Activated naive CD8-positive, alpha-beta T cell treated with anti-CD3 and anti-CD28 coated beads, Interleukin-2, amount 10 ng/mL, durations not matched to agents 7 days and 5 days (primary cell): ENCODE data around the gene EIF4G1. TPM values are rescaled to one million over a fixed set of nuclear protein-coding genes. Genes with fewer than 3 reads are reported as not detected.
A peak's percentile ranks its signal among the peaks of the same experiment; 100 is the strongest.

Experiments used
- ATAC-seq: fragments of 150-1000 bp; cut with Tn5 transposase; one replicate; pipeline ENCODE4 v1.10.0; 2021; ENCODE audit warnings: low read depth, moderate library complexity
- POLR2A ChIA-PET: fragments of 350-600 bp; sonication (Branson Sonifier 250); formaldehyde crosslinking; loops from one replicate; lab custom pipeline; 2021; ENCODE audit warnings: antibody characterized with exemption; lab: Charles Lee
- DNase-seq: peaks from one replicate; pipeline ENCODE4 v3.0.0; 2021
- H3K27ac Mint-ChIP-seq: one replicate; pipeline ENCODE4 v1.8.0; 2022; ENCODE audit warnings: mild to moderate bottlenecking, mixed read lengths
- H3K27me3 Mint-ChIP-seq: one replicate; pipeline ENCODE4 v1.8.0; 2022; ENCODE audit warnings: mild to moderate bottlenecking, moderate library complexity, mixed read lengths
- H3K36me3 Mint-ChIP-seq: one replicate; pipeline ENCODE4 v1.8.0; 2021; ENCODE audit warnings: mild to moderate bottlenecking, mixed read lengths
- H3K4me1 Mint-ChIP-seq: one replicate; pipeline ENCODE4 v1.8.0; 2021; ENCODE audit warnings: mixed read lengths
- H3K4me3 Mint-ChIP-seq: one replicate; pipeline ENCODE4 v1.8.0; 2022; ENCODE audit warnings: mild to moderate bottlenecking, moderate library complexity, mixed read lengths
- H3K9me3 Mint-ChIP-seq: one replicate; pipeline ENCODE4 v1.8.0; 2021; ENCODE audit warnings: mixed read lengths
- total RNA-seq, 2 experiments: library from RNA; stranded (reverse); gene quantifications; one replicate each; pipeline ENCODE4 v1.2.3, GENCODE V29; 2021

EIF4G1 gene
- total RNA-seq, 2 experiments from 2014 or later: 253 to 258 TPM

DNA sequence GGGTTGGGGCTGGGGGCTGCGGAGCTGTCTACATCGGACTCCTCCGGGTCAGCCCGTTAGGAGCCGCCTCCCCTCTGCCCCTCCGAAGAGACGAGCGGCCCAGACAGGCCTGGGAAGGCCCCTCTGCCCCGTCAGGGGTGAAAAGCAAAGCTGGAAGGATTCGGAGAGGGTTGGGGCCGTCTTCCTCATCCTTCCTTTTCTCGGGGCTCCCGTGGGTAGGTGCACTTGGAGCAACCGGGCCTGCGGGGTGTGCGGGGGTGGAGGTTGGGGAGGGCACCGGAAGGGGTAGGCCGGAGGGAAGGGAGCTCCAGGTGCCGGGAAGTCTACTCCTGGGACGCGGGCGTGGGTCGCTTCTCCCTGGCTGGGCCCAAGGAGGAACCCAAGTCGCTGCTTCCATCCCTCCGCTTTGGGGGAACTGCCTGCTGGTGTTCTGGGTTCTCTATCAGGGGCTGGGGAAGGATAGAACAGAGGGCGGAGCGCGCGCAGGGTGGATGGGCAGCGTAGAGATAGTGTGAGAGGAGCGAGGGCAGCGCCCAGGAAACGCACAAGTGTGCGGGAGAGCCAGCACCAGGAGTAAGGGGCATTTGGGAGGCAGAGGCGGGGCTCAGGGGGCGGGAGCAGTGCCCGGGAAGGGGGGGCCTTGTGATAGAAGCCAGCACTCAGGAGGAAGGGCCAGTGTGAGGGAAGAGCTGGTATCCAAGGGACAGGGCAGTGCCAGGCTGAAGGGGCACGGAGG lies 47.7 kb downstream of the EIF4G1 start:
- H3K9me3 Mint-ChIP-seq: no peaks in the 10 kb centered on the region
- ATAC-seq (peak; percentile 7), DNase-seq (peak; percentile 70)
- H3K4me3 Mint-ChIP-seq: peak overlapping the region; percentile 98
- H3K27me3 Mint-ChIP-seq: peaks cover 2% of the 10 kb centered on the region
- peaks cover 27% of the 10 kb centered on the region for H3K4me1 Mint-ChIP-seq
- peak overlapping the region; percentile 95 for H3K27ac Mint-ChIP-seq
- POLR2A ChIA-PET: interaction anchor here (0.6 to 2.3 kb wide), 7 partner anchors 8 to 1876 kb away, joined by 3 to 6 read pairs (median 3); partner anchors contain the start of gene PSMD2
- H3K36me3 Mint-ChIP-seq: peaks cover 18% of the 10 kb centered on the region

DNA sequence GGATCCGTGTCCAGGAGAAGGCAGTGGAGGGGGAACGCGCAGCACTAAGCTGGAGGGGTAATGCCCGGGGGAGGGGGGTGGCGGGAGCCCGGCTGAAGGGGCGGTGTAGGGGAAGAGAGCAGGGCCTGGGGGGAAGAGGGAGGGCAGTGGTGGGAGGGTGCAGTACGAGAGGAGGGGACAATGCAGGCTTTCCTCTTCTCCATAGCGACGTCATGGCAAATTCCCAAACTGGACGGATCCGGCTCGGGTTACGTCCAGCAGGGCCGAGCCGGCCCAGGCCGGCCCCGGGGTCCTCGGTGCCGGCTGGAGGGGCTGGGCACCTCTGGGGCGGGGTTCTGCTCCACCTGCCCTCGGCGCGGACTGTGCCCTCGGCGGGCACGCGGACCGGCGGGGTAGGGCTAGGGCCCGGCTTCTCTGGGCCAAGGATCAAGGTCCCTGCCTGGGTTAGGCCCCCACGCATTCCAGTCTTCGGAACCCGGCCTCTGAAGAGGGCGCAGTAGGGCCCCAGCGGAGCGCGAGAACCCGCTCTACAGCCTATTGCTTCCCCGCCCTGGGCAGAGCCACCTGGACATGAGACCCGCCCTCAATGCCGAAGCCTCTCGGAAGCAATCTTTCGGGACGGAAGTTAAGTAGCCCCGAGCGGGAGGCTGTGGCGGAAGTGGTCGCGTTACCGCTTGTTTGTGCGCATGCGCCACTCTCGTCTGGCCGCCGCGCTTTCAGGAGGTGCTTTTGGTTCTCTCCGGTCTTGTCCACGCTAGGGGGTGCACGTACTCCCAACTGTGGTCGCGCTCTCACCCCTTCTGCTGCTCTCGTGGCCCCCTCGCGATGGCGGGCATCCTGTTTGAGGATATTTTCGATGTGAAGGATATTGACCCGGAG lies 48.5 kb downstream of the EIF4G1 start:
- POLR2A ChIA-PET: interaction anchor here (0.6 to 2.3 kb wide), 6 partner anchors 8 to 1875 kb away, joined by 3 to 6 read pairs (median 3); no protein-coding TSS in a partner anchor
- ATAC-seq: peak; percentile 87

DNA sequence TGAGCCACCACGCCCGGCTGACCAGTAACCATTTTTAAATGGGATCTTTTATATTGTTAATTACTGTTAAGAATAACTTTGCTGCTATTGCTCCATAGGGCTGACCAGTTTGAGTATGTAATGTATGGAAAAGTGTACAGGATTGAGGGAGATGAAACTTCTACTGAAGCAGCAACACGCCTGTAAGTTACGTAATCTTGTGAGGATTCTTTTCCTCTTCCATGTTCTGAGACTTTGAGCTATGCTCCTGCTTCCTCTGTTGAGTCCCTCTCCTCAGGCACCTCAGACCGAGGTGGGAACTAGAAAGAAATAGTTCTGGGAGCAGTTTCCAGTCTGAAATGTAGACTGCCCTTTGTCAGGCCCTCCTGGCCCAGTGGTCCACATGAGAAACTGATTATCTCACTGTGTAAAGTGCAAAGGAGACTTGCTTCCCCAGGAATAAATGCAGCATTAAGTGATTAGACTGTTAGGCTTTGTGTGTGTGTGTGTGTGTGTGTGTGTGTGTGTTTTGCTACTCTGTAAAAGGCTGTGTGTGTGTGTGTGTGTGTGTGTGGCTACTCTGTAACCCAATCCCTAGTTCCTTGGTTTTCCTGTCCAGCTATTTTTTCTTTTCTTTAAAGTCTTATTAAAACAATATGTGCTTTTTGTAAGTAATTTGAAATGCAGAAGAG lies 52.3 kb downstream of the EIF4G1 start:
- no peaks in the 10 kb centered on the region for H3K9me3 Mint-ChIP-seq
- no peak overlapping the region for H3K27ac Mint-ChIP-seq
- no peak overlapping the region for H3K4me3 Mint-ChIP-seq
- H3K27me3 Mint-ChIP-seq: peaks cover 2% of the 10 kb centered on the region
- POLR2A ChIA-PET: no interaction called here
- H3K4me1 Mint-ChIP-seq: peaks cover 27% of the 10 kb centered on the region
- ATAC-seq (no peak), DNase-seq (no peak)
- peaks cover 28% of the 10 kb centered on the region for H3K36me3 Mint-ChIP-seq

More for the DNA sequence above, 48.5 kb downstream of the EIF4G1 start:
- H3K36me3 Mint-ChIP-seq: peaks cover 21% of the 10 kb centered on the region
- peaks cover 30% of the 10 kb centered on the region for H3K4me1 Mint-ChIP-seq
- H3K4me3 Mint-ChIP-seq: peak overlapping the region; percentile 98
- H3K27ac Mint-ChIP-seq: peak overlapping the region; percentile 96
- H3K9me3 Mint-ChIP-seq: no peaks in the 10 kb centered on the region
- DNase-seq: peak; percentile 95
- peaks cover 2% of the 10 kb centered on the region for H3K27me3 Mint-ChIP-seq

DNA sequence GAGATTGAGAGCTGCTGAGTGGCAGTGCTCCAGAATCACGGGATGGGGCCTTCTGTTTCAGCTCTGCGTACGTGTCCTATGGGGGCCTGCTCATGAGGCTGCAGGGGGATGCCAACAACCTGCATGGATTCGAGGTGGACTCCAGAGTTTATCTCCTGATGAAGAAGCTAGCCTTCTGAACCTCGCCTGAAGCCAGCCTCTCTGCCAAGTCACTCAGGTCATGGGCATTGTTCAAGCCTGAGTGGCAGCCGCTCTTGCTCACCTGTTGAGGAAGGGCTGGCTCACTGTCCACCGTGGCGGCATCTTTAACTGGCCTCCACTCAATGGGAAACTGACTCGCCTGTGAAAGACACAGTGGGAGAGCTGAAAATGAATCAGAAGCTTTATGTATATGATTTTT lies 53.7 kb downstream of the EIF4G1 start:
- DNase-seq (no peak), ATAC-seq (no peak)
- Mint-ChIP-seq H3K27me3 (peaks cover 2% of the 10 kb centered on the region), H3K27ac (no peak overlapping the region), H3K4me3 (no peak overlapping the region), H3K4me1 (peaks cover 26% of the 10 kb centered on the region), H3K9me3 (no peaks in the 10 kb centered on the region), H3K36me3 (peaks cover 28% of the 10 kb centered on the region)
- POLR2A ChIA-PET: interaction anchor here (0.5 kb wide), 1 partner anchor 11 kb away, joined by 4 read pairs; no protein-coding TSS in a partner anchor

DNA sequence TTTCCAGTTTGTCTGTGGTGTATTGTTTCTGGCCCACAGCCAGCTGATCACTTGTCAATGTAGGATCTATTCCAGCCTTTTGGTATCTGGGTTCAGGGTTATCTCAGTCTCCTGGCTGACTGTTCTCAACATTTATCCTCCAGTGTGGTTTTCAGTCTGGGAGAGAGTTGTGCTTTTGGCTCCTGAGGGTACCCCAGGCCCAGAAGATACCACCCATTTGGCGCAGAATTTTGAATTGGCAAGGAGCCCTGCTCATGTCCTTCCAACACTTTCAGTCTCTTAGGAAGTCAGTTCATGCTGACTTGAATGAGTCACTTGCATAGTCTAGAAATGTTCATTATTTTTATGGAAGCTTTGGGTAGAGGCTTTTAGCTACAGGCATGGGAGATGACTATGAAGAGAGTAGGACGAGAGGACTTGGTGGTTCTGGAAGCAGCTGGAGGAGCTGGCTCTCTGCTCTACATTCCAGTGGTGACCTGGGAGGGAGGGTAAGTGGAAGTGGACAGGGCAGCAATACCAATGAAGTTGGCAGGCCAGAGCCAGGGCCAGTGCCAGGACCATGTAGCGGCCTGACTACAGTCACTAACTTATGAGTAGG lies 54.3 kb downstream of the EIF4G1 start:
- Mint-ChIP-seq H3K27me3 (peaks cover 2% of the 10 kb centered on the region), H3K27ac (no peak overlapping the region), H3K36me3 (peaks cover 26% of the 10 kb centered on the region), H3K4me1 (peaks cover 23% of the 10 kb centered on the region), H3K4me3 (no peak overlapping the region), H3K9me3 (no peaks in the 10 kb centered on the region)
- POLR2A ChIA-PET: no interaction called here
- DNase-seq: no peak
- ATAC-seq: no peak

DNA sequence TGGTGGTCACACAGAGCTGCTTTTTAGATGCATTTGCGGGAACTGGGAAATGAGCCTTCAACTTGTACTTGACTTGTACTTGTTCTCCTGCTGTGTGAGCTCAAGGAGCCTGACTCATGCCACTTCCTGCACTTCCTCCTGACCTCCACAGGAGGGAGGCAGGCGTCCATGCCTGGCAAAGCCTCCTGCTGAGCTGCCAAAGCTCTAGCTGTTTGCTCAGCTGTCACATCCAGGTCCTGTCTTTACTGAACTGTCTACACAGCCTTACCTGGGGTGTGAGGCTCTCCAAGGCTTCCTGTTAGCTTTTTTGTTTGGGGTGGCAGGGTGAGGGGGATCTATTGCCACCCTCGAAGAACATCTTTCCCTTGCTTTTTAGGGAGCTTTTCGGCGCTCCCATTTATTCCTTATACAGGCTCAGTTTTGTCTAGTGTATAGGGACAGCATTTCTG lies 57.2 kb downstream of the EIF4G1 start:
- POLR2A ChIA-PET: interaction anchor here (0.5 to 1.3 kb wide), 4 partner anchors 9 to 197 kb away, joined by 3 to 8 read pairs (median 4); no protein-coding TSS in a partner anchor
- H3K27ac Mint-ChIP-seq: no peak overlapping the region
- peaks cover 14% of the 10 kb centered on the region for H3K36me3 Mint-ChIP-seq
- H3K4me3 Mint-ChIP-seq: no peak overlapping the region
- DNase-seq (peak; percentile 63), ATAC-seq (peak; percentile 96)
- peaks cover 10% of the 10 kb centered on the region for H3K27me3 Mint-ChIP-seq
- peaks cover 11% of the 10 kb centered on the region for H3K4me1 Mint-ChIP-seq
- H3K9me3 Mint-ChIP-seq: no peaks in the 10 kb centered on the region

DNA sequence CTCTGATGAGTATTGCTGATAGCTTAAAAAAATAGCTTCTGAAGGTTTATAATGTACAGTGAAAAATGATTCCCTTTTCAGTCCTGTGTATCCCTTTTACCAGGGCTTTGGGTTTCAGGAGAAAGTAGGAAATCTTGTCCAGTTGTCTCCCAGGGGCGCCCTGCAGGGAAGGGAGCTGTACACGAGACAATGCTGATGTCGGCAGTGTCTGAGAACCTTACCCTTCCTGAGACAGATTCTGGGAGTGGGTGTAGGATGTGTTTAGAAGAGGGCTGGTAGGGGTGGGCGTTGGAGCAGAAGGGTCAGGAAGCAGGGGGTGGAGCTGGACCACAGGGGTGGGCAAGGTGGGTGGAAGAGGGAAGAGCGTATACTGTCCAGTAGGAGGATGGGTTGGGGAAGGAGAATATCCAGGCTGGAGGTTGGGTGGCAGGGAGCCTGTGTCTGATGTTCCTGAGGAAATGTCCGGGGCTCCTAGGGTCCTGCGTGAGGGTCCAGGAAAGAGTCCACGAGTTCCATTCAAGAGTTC lies 58.0 kb downstream of the EIF4G1 start:
- no peak overlapping the region for H3K4me3 Mint-ChIP-seq
- no peaks in the 10 kb centered on the region for H3K9me3 Mint-ChIP-seq
- ATAC-seq: no peak
- no peak overlapping the region for H3K27ac Mint-ChIP-seq
- H3K36me3 Mint-ChIP-seq: peaks cover 10% of the 10 kb centered on the region
- peaks cover 8% of the 10 kb centered on the region for H3K4me1 Mint-ChIP-seq
- DNase-seq: no peak
- POLR2A ChIA-PET: interaction anchor here (1.1 to 1.3 kb wide), 2 partner anchors 143 to 168 kb away, joined by 6 to 8 read pairs; no protein-coding TSS in a partner anchor
- peaks cover 11% of the 10 kb centered on the region for H3K27me3 Mint-ChIP-seq

DNA sequence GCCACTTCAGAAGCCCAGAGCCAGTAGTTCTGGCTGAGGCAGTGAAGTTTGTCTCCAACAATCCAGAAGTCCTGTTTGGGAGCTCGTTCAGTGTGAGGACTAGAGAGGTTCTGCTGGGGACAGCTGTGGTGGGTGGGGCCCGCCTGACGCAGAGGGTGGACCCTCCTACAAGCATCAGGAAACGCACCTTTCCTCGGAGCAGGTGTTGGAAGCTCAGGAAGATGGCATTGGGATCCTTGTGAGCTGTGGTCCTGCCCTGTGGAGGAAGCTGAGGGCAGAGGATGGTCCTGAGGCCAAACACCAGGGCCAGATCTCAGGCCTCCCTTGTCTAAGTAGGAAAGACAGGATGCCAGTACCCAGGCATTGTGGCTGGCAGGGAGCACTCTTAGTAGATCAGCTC lies 58.5 kb downstream of the EIF4G1 start:
- Mint-ChIP-seq H3K27ac (no peak overlapping the region), H3K36me3 (peaks cover 6% of the 10 kb centered on the region), H3K4me1 (peaks cover 7% of the 10 kb centered on the region), H3K4me3 (no peak overlapping the region), H3K27me3 (peaks cover 16% of the 10 kb centered on the region), H3K9me3 (no peaks in the 10 kb centered on the region)
- no peak for DNase-seq
- no peak for ATAC-seq
- POLR2A ChIA-PET: no interaction called here

DNA sequence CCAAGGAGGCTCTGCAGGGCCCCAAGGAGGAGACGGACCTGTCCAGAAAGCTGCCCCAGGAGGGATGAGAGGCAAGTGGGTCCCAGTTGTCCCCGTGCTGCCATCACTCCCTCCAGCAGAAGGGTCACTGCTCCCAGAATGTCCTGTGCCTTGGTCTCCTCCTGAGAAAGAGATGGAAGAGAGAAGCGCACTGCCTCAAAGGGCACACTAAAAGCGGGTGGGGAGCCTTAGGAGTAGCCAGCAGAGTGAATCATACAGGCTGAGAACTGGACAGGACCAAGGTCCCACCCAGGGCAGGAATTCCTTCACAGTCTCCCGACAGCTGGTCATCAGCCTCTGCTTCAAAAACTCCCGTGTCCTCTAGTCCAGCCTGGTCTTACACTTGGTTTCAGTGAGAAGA lies 59.0 kb downstream of the EIF4G1 start:
- Mint-ChIP-seq H3K4me1 (peaks cover 6% of the 10 kb centered on the region), H3K9me3 (no peaks in the 10 kb centered on the region), H3K4me3 (no peak overlapping the region), H3K36me3 (peaks cover 5% of the 10 kb centered on the region), H3K27ac (no peak overlapping the region), H3K27me3 (peaks cover 21% of the 10 kb centered on the region)
- ATAC-seq (no peak), DNase-seq (no peak)
- POLR2A ChIA-PET: no interaction called here

DNA sequence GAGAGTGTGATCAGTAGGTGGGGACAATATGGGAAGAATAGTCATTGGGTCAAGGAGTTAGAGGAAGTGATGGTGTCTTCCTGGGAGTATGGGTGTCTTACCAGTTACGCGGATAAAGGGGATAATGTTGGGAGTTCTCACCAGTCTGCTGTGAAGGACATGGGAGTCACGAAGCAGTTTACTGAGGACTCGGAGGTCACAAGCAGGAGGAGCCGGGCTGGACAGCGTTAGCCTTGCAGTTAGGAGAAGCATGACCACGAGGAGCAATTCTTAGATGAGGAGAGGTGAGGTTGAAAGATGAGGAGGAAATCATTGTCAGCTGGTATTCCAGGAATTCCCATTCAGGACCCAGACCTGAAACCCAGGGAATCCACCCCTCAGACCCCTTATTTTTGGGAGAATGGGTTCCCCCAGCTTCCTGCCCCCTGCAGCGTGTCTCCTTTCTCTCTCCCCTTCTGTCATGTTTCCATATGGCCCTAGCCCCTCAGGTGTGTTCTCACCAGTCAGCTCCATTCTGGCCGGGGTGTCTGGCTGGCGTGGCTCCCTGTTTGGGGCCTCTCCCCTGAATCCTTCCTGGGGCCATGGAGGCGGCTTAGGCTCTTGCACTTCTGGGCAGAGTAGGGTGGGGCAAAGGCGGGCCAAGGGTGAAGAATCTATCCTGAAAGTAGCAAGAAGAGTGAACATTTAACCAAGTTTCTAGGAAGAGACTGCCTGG lies 61.5 kb downstream of the EIF4G1 start:
- Mint-ChIP-seq H3K36me3 (no peaks in the 10 kb centered on the region), H3K9me3 (no peaks in the 10 kb centered on the region), H3K27me3 (peaks cover 35% of the 10 kb centered on the region), H3K27ac (no peak overlapping the region), H3K4me1 (peaks cover 7% of the 10 kb centered on the region), H3K4me3 (no peak overlapping the region)
- DNase-seq (no peak), ATAC-seq (no peak)
- POLR2A ChIA-PET: no interaction called here

DNA sequence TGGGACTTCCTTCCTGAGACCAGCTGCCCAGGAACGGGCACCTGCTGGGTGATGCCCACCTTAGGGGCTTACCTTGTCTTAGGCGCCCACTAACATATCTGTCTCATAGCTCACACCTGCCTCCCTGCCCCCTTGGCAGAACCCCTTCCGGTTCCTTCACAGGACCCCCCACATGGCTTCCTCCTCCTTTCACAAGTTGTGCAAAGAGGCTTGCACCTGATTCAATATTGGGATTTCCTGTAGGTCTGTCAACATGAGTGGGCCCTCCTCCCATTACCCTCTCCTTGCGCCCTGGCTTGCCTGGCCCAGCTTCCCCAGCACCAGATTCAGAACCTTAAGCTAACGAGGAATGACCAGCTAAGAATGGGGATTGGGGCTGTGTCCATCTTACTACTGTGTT lies 63.0 kb downstream of the EIF4G1 start:
- DNase-seq (no peak), ATAC-seq (no peak)
- POLR2A ChIA-PET: no interaction called here
- Mint-ChIP-seq H3K4me3 (no peak overlapping the region), H3K27me3 (peaks cover 47% of the 10 kb centered on the region), H3K27ac (no peak overlapping the region), H3K9me3 (no peaks in the 10 kb centered on the region), H3K36me3 (no peaks in the 10 kb centered on the region), H3K4me1 (peaks cover 4% of the 10 kb centered on the region)

DNA sequence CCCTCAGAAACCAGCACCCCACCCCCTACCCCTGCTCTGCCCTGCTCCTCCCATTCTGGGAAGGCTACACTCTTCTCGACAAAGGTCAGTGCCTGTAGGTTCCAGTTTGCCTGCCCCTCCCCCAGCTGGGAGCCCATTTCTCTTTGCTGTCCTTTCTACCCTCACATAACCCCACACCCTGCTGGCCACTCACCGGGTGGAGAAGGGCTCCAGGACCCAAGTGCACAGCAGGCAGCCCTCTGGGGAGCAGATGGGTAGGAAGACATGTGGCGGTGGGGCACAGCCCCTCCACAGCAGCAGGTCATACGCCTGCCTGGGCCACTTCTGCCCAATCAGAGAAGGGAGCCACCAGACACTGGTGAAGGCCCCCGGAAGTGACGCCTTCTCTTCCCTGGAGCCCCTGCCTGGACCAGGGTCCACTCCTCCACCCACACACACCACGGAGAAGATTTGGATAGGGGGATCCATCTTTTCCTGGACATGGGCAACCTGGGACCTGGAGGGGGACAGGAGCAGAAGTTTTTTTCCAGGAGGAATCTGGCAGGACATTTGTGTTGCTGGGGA lies 63.6 kb downstream of the EIF4G1 start, which contains the start of gene THPO:
TSS of gene THPO (minus strand) at position 326 of the 564 bp plus-strand sequence. CDS start 1,948 bp downstream, outside the sequence.
- POLR2A ChIA-PET: no interaction called here
- peaks cover 52% of the 10 kb centered on the region for H3K27me3 Mint-ChIP-seq
- no peak within 1 kb of the TSS for H3K27ac Mint-ChIP-seq
- ATAC-seq (no peak), DNase-seq (no peak)
- H3K4me3 Mint-ChIP-seq: no peak within 1 kb of the TSS
- H3K4me1 Mint-ChIP-seq: peaks cover 4% of the 10 kb centered on the region
- no peaks in the 10 kb centered on the region for H3K9me3 Mint-ChIP-seq
- no peaks in the 10 kb centered on the region for H3K36me3 Mint-ChIP-seq
